Peyer's patch (tissue), 4 donors: Measurements from ENCODE around the gene TLN1.

ENCODE experiments used
- CTCF ChIP-seq, 6 experiments: fragments of 450-650 bp in 4 of 6; fragments of 200-600 bp in 2 of 6; sonication (generic) in 1 of 6; IDR thresholded peaks; one replicate each; pipeline ENCODE4 v1.5.1; 2017 to 2019; ENCODE audit warnings: antibody characterized with exemption in 6 of 6, mild to moderate bottlenecking in 3 of 6, moderate library complexity in 1 of 6
- POLR2A ChIP-seq, 2 donors: fragments of 450-650 bp; IDR thresholded peaks; one replicate each; pipeline ENCODE4 v1.5.1; 2017; ENCODE audit warnings: antibody characterized with exemption in 2 of 2, mild to moderate bottlenecking in 2 of 2, moderate library complexity in 2 of 2

GRCh38 chr9:35710818-35711500 is 21.0 kb downstream of the TLN1 start:
- TF ChIP-seq CTCF (IDR thresholded peaks at IDR 0.05) (no peak), POLR2A (IDR thresholded peaks at IDR 0.05) (no peak)
